NCI-H748 treated with DMSO at 0.1 percent for 48 hours (cell line): ENCODE measurements around the gene ARSH.
"Not testable (repeated sequence)": the region's sequence is repeated elsewhere in the genome, so short reads cannot be mapped to it uniquely, and the experiment has no call there.

Experiments used
- DNase-seq: peaks from one replicate; lab custom pipeline; 2025; lab: John Stamatoyannopoulos, UW

ARSH gene

GRCh38 chrX:3006495-3006894 is at the start of gene ARSH:
TSS of gene ARSH (plus strand) at chrX:3006546. CDS start at chrX:3006613, 67 bp downstream.
- DNase-seq: no peak

- no peak for DNase-seq
Observed at GRCh38 chrX:2958199-2958598, 48.1 kb upstream of the ARSH start.

- DNase-seq: no peak
Observed at GRCh38 chrX:2960861-2961515, 45.4 kb upstream of the ARSH start.

GRCh38 chrX:2962381-2962780 is 44.0 kb upstream of the ARSH start:
- DNase-seq: no peak

GRCh38 chrX:2963449-2963848 is 42.9 kb upstream of the ARSH start:
- DNase-seq: not testable (repeated sequence)

- not testable (repeated sequence) for DNase-seq
Observed at GRCh38 chrX:2963992-2964794, 42.2 kb upstream of the ARSH start.

- no peak for DNase-seq
Observed at GRCh38 chrX:2965965-2966364, 40.4 kb upstream of the ARSH start.

- DNase-seq: no peak
Observed at GRCh38 chrX:2967012-2967411, 39.3 kb upstream of the ARSH start.

GRCh38 chrX:2967584-2967983 is 38.8 kb upstream of the ARSH start:
- no peak for DNase-seq

GRCh38 chrX:2967998-2968909 is 38.1 kb upstream of the ARSH start:
- DNase-seq: no peak

GRCh38 chrX:2969021-2969420 is 37.3 kb upstream of the ARSH start:
- DNase-seq: no peak

GRCh38 chrX:2972391-2972790 is 34.0 kb upstream of the ARSH start:
- DNase-seq: no peak

GRCh38 chrX:2974961-2975360 is 31.4 kb upstream of the ARSH start:
- no peak for DNase-seq

GRCh38 chrX:2978639-2979038 is 27.7 kb upstream of the ARSH start:
- not testable (repeated sequence) for DNase-seq

- no peak for DNase-seq
Observed at GRCh38 chrX:2984342-2984741, 22.0 kb upstream of the ARSH start.

- no peak for DNase-seq
Observed at GRCh38 chrX:2989565-2989964, 16.8 kb upstream of the ARSH start.

GRCh38 chrX:3010532-3010931 is 4.2 kb downstream of the ARSH start:
- no peak for DNase-seq

GRCh38 chrX:3017492-3017891 is 11.1 kb downstream of the ARSH start:
- no peak for DNase-seq

GRCh38 chrX:3024176-3024575 is 17.8 kb downstream of the ARSH start:
- DNase-seq: no peak

GRCh38 chrX:3026074-3026815 is 19.9 kb downstream of the ARSH start:
- peak; percentile 7 for DNase-seq

- no peak for DNase-seq
Observed at GRCh38 chrX:3029129-3029528, 22.8 kb downstream of the ARSH start.

- no peak for DNase-seq
Observed at GRCh38 chrX:3037218-3037617, 30.9 kb downstream of the ARSH start.
